ENCODE results near the gene SPAG16. TPM values are rescaled to one million over a fixed set of nuclear protein-coding genes. Genes with fewer than 3 reads are reported as not detected.

Gene SPAG16
- total and polyA plus RNA-seq, 2 donors (not counting 1 experiment from before 2014, with no cell fraction given): 24.1 to 36.8 TPM

- Histone ChIP-seq H2AFZ (ENCODE audit: low read length) (no peak overlapping the region), H4K20me1 (ENCODE audit: control insufficient read depth, extremely low read depth, insufficient read depth, low read length) (no peaks in the 10 kb centered on the region), H3K79me2 (ENCODE audit: control insufficient read depth, insufficient read depth, low read length) (no peaks in the 10 kb centered on the region), H3K4me2 (ENCODE audit: extremely low read depth, insufficient read depth, low read length) (no peak overlapping the region), H3K36me3 (ENCODE audit: control insufficient read depth, insufficient read depth, low read length) (no peaks in the 10 kb centered on the region), H3K4me1 (ENCODE audit: control insufficient read depth, extremely low read depth, insufficient read depth, low read length) (no peaks in the 10 kb centered on the region), H3K4me3 (replicated peaks in 1 of 4; ENCODE audit: control extremely low read depth in 1 of 4, insufficient read depth in 1 of 4, low read depth in 3 of 4, low read length in 4 of 4) (no peak overlapping the region), H3K27me3 (ENCODE audit: control insufficient read depth, insufficient read depth, low read length) (no peaks in the 10 kb centered on the region), H3K27ac (ENCODE audit: insufficient read depth, low read length) (no peak overlapping the region), H3K9ac (ENCODE audit: insufficient read depth, low read length) (no peak overlapping the region), H3K9me3 (ENCODE audit: control insufficient read depth, insufficient read depth, low read depth, low read length) (no peaks in the 10 kb centered on the region)
- DNase-seq (ENCODE audit: low read depth in 2 of 2): peak in 1 of 2 donors; percentile 2
- TF ChIP-seq CTCF (conservative IDR thresholded peaks at IDR 0.05 in 1 of 2, IDR thresholded peaks at IDR 0.05 in 1 of 2; ENCODE audit: low read depth in 1 of 2, low read length in 2 of 2) (no peak), EZH2 (IDR thresholded peaks at IDR 0.05; ENCODE audit: low read length, missing control alignments) (no peak)
These were observed 31.1 kb downstream of the SPAG16 start for GRCh38 chr2:213315168-213315876.

DNA sequence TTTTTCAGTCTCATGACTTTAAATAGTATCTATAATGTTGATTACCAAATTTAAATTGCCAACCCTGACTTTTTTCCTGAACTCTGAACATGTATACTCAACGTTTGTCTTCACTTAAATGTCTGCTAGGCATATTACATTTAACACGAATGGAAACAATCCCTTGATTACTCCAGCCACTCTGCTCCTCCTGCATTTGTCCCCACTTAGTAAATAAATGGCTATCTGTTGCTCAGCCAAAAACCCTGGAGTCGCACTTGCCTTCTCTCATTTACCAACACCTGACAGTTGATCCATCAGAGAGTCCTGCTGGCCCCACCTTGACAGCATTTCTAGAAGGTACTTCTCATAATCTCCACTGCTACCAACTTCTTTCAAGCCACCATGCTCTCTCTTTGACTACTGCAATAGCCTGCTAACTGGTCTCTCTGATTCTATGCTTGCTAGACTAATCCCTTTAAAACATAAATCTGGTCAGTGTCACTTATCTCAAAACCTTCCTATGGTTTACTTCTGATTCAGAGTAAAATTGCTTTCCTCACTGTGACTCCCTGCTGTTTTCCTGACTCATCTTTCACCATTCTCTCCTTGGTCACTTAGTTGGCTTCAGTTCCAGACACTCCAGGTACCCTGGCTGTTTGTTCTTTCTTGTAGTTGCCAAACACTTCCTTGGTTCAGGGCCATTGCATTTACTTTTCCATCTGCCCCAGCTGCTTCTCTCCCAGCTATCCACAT lies 31.9 kb downstream of the SPAG16 start:
- no peak overlapping the region for H3K4me2 ChIP-seq (ENCODE audit: extremely low read depth, insufficient read depth, low read length)
- H3K27ac ChIP-seq (ENCODE audit: insufficient read depth, low read length): no peak overlapping the region
- peak in 1 of 2 donors; percentile 56 for DNase-seq (ENCODE audit: low read depth in 2 of 2)
- no peaks in the 10 kb centered on the region for H3K36me3 ChIP-seq (ENCODE audit: control insufficient read depth, insufficient read depth, low read length)
- H3K4me1 ChIP-seq (ENCODE audit: control insufficient read depth, extremely low read depth, insufficient read depth, low read length): no peaks in the 10 kb centered on the region
- no peak overlapping the region for H3K4me3 ChIP-seq (replicated peaks in 1 of 4; ENCODE audit: control extremely low read depth in 1 of 4, insufficient read depth in 1 of 4, low read depth in 3 of 4, low read length in 4 of 4)
- H3K9me3 ChIP-seq (ENCODE audit: control insufficient read depth, insufficient read depth, low read depth, low read length): no peaks in the 10 kb centered on the region
- H3K27me3 ChIP-seq (ENCODE audit: control insufficient read depth, insufficient read depth, low read length): no peaks in the 10 kb centered on the region
- no peak overlapping the region for H2AFZ ChIP-seq (ENCODE audit: low read length)
- H3K9ac ChIP-seq (ENCODE audit: insufficient read depth, low read length): no peak overlapping the region
- H3K79me2 ChIP-seq (ENCODE audit: control insufficient read depth, insufficient read depth, low read length): no peaks in the 10 kb centered on the region
- TF ChIP-seq CTCF (conservative IDR thresholded peaks at IDR 0.05 in 1 of 2, IDR thresholded peaks at IDR 0.05 in 1 of 2; ENCODE audit: low read depth in 1 of 2, low read length in 2 of 2) (no peak), EZH2 (IDR thresholded peaks at IDR 0.05; ENCODE audit: low read length, missing control alignments) (no peak)
- H4K20me1 ChIP-seq (ENCODE audit: control insufficient read depth, extremely low read depth, insufficient read depth, low read length): no peaks in the 10 kb centered on the region

DNA sequence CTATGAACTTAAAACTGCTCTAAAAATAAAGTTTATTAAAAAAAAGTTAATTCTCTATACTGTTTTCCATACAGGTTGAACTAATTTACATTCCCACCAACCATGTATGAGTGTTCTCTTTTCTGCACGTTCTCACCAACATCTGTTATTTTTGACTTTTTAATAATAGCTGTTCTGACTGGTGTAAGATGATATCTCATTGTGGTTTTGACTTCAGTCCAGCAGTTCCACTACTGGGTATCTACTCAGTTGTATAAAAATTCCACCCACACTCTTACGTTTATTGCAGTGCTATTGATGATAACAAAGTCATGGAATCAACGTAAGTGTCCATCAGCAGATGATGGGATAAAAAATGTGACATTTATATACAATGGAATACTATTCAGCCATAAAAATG lies 33.7 kb downstream of the SPAG16 start:
- no peaks in the 10 kb centered on the region for H3K9me3 ChIP-seq (ENCODE audit: control insufficient read depth, insufficient read depth, low read depth, low read length)
- no peaks in the 10 kb centered on the region for H3K4me1 ChIP-seq (ENCODE audit: control insufficient read depth, extremely low read depth, insufficient read depth, low read length)
- peak; percentile 74 to 84 for DNase-seq (ENCODE audit: low read depth in 2 of 2)
- no peak overlapping the region for H3K4me2 ChIP-seq (ENCODE audit: extremely low read depth, insufficient read depth, low read length)
- H3K9ac ChIP-seq (ENCODE audit: insufficient read depth, low read length): no peak overlapping the region
- no peaks in the 10 kb centered on the region for H4K20me1 ChIP-seq (ENCODE audit: control insufficient read depth, extremely low read depth, insufficient read depth, low read length)
- H2AFZ ChIP-seq (ENCODE audit: low read length): no peak overlapping the region
- H3K36me3 ChIP-seq (ENCODE audit: control insufficient read depth, insufficient read depth, low read length): no peaks in the 10 kb centered on the region
- no peak overlapping the region for H3K27ac ChIP-seq (ENCODE audit: insufficient read depth, low read length)
- H3K27me3 ChIP-seq (ENCODE audit: control insufficient read depth, insufficient read depth, low read length): no peaks in the 10 kb centered on the region
- H3K4me3 ChIP-seq (replicated peaks in 1 of 4; ENCODE audit: control extremely low read depth in 1 of 4, insufficient read depth in 1 of 4, low read depth in 3 of 4, low read length in 4 of 4): no peak overlapping the region
- no peaks in the 10 kb centered on the region for H3K79me2 ChIP-seq (ENCODE audit: control insufficient read depth, insufficient read depth, low read length)
- TF ChIP-seq CTCF (conservative IDR thresholded peaks at IDR 0.05 in 1 of 2, IDR thresholded peaks at IDR 0.05 in 1 of 2; ENCODE audit: low read depth in 1 of 2, low read length in 2 of 2) (no peak), EZH2 (IDR thresholded peaks at IDR 0.05; ENCODE audit: low read length, missing control alignments) (no peak)

Data from fibroblast of lung (primary cell).